Pancreas (tissue), 10 donors: ENCODE data around the gene TNPO1. TPM values are rescaled to one million over a fixed set of nuclear protein-coding genes. Genes with fewer than 3 reads are reported as not detected.
A peak's percentile ranks its signal among the peaks of the same experiment; 100 is the strongest.

Source experiments
- ATAC-seq, 4 donors: fragments of 200-7000 bp; cut with Tn5 transposase; one replicate each; pipeline versions ENCODE4 v1.8.0 to v1.9.1; 2020; ENCODE audit warnings: mild to moderate bottlenecking in 4 of 4, moderate library complexity in 4 of 4
- DNase-seq, 6 donors: peaks; one replicate each; pipeline ENCODE4 v3.0.0-alpha.2; 2020
- FAIRE-seq: peaks from 2 replicates; lab custom pipeline; 2012; peaks lifted over from hg19 to GRCh38; lab: Jason Lieb, UNC
- H3K27ac ChIP-seq, 4 donors: fragments of 200-600 bp; sonication (generic); 1 replicate in 3 of 4; 2 replicates in 1 of 4; pipeline versions ENCODE4 v1.5.0 to v1.8.0; 2020
- H3K27me3 ChIP-seq, 4 donors: fragments of 200-600 bp; one replicate each; pipeline ENCODE4 v1.8.0; 2021
- H3K36me3 ChIP-seq, 3 donors: fragments of 200-600 bp; sonication (generic) in 1 of 3; one replicate each; pipeline versions ENCODE4 v1.5.0 to v1.8.0; 2020 to 2021
- H3K4me1 ChIP-seq, 3 donors: fragments of 200-600 bp; one replicate each; pipeline ENCODE4 v1.8.0; 2021
- H3K4me3 ChIP-seq, 4 donors: fragments of 200-600 bp; sonication (generic) in 2 of 4; one replicate each; pipeline versions ENCODE4 v1.5.0 to v1.8.0; 2020 to 2021
- H3K9me3 ChIP-seq, 4 donors: fragments of 200-600 bp; one replicate each; pipeline ENCODE4 v1.8.0; 2021
- WGBS, 2 donors: extraction: QIAGEN DNeasy Blood & Tissue Kit; methylation state at CpG; one replicate each; pipeline ENCODE4 v1.1.7; 2013; 5-methylcytosine and 5-hydroxymethylcytosine counted together
- intact Hi-C, 3 donors: fragments of 100-400 bp; cut with DNase I; formaldehyde crosslinking; loops; one replicate each; pipeline versions ENCODE4 v1.11.1 to v1.14.2; 2022
- polyA plus RNA-seq, 2 donors: library from polyadenylated mRNA; stranded (reverse); fragments of 200-250 nt; gene quantifications; one replicate each; pipeline ENCODE4 v1.2.3, GENCODE V29; 2013
- total RNA-seq, 6 donors: library from RNA; stranded (reverse); fragmentation: NEBNext Ultra II Directional in 4 of 6; extraction: Animal tissue kit (Norgen Biotek cat#: 25700) in 4 of 6; gene quantifications; one replicate each; pipeline versions ENCODE4 v1.2.1 to v1.2.4, GENCODE V29; 2021 to 2023
- TF ChIP-seq, protein P1 (sequence below), 4 donors: fragments of 200-600 bp; sonication (generic) in 3 of 4; IDR thresholded peaks; one replicate each; pipeline versions ENCODE4 v1.5.0 to v1.8.0; 2021; ENCODE audit warnings: antibody characterized with exemption in 4 of 4
- donor health status: healthy with polysubstance abuse.
- donor health status: DM: no; HTN: no; CAD: no; lungs with moderate emphysema.
- donor health status: DM: no; HTN: no; CAD: no.
- donor health status: control.
- donor health status: control.
- donor health status: Bipolar disorder and iron deficiency.
- donor health status: DM: yes; HTN: yes; CAD: no.
- donor health status: DM: no; HTN: no; CAD: no.
- donor health status: DM: no; HTN: no; CAD: no.
- donor health status: DM: yes; HTN: yes; CAD: no.

Gene TNPO1
- total and polyA plus RNA-seq, 8 donors, result 5.5 to 58.9 (median 43.3) TPM

DNA sequence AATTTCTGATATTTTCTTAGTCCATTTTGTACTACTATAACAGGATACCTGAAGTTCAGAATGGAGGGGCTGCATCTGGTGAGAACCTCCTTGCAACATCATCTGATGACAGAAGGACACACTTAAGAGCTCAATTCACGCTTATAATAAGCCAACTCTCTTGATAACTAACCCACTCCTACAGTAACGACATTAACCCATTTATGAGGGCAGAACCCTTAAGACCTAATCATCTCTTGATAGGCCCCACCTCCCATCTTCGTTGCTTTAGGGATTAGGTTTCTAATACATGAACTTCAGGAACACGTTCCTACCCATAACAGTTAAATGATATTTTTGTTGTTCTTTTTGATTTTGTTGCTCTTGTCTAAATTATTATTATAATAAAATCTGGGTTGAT lies 69.4 kb downstream of the TNPO1 start:
- no peaks in the 10 kb centered on the region for H3K9me3 ChIP-seq
- no peak overlapping the region for H3K27ac ChIP-seq
- TF ChIP-seq, protein P1, sequence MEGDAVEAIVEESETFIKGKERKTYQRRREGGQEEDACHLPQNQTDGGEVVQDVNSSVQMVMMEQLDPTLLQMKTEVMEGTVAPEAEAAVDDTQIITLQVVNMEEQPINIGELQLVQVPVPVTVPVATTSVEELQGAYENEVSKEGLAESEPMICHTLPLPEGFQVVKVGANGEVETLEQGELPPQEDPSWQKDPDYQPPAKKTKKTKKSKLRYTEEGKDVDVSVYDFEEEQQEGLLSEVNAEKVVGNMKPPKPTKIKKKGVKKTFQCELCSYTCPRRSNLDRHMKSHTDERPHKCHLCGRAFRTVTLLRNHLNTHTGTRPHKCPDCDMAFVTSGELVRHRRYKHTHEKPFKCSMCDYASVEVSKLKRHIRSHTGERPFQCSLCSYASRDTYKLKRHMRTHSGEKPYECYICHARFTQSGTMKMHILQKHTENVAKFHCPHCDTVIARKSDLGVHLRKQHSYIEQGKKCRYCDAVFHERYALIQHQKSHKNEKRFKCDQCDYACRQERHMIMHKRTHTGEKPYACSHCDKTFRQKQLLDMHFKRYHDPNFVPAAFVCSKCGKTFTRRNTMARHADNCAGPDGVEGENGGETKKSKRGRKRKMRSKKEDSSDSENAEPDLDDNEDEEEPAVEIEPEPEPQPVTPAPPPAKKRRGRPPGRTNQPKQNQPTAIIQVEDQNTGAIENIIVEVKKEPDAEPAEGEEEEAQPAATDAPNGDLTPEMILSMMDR (IDR thresholded peaks at IDR 0.05), result no peak
- no peak for DNase-seq
- no peaks in the 10 kb centered on the region for H3K27me3 ChIP-seq
- no peak overlapping the region for H3K4me3 ChIP-seq
- intact Hi-C loops, result no loop called here
- no peaks in the 10 kb centered on the region for H3K4me1 ChIP-seq
- peaks cover 4 to 48% (median 32%) of the 10 kb centered on the region in 3 donors for H3K36me3 ChIP-seq
- no peak for FAIRE-seq
- ATAC-seq, result no peak
- 91 to 94% methylated on average over 4 of the region's 4 CpGs for WGBS, 2 donors

DNA sequence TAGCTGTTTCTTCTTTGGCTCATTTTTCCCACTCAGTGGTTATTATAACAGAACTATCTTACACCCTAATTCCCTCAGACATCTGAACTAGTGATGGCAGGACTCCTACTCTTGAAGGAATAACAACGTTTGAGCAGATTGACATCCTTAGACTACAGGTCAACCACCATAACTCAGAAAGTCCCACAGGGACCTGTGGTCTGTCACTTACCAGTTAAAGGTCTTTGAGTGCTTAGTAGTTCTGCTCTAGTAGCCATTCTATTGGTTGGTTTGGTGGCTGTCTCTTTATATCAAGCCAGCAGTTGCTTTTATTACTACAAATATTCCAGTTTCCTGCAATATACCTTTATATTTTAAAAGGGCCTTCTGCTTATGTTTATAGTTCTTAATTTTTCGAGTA lies 72.1 kb downstream of the TNPO1 start:
- no peak for ATAC-seq
- intact Hi-C loops, result no loop called here
- Histone ChIP-seq H3K4me3 (no peak overlapping the region), H3K4me1 (no peaks in the 10 kb centered on the region), H3K27me3 (no peaks in the 10 kb centered on the region), H3K27ac (no peak overlapping the region), H3K36me3 (peaks cover 4 to 53% (median 25%) of the 10 kb centered on the region in 3 donors), H3K9me3 (no peaks in the 10 kb centered on the region)
- no peak for FAIRE-seq
- WGBS, 2 donors, result 63 to 69% methylated on average over 2 of the region's 2 CpGs
- TF ChIP-seq, protein P1 (IDR thresholded peaks at IDR 0.05), result no peak
- no peak for DNase-seq

DNA sequence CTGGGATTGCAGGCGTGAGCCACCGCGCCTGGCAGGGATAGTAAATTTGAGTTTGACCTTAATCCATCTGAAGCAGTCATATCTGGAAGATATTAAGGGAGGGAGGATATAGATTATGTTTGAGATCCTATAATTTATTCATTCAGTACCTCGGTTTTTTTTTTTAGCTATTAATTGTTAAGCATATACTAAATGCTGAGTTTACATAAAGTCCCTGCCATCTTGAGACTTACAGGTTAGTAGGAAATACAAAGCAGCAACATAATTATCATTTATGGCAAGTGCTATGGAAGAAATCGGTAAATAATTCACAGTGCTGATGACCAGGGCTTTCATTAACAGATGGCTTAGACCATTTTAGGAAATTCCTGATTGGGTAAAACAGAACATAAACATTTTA lies 72.9 kb downstream of the TNPO1 start:
- TF ChIP-seq, protein P1 (IDR thresholded peaks at IDR 0.05), result no peak
- no peak for ATAC-seq
- no peak for FAIRE-seq
- 95 to 96% methylated on average over 5 of the region's 5 CpGs for WGBS, 2 donors
- Histone ChIP-seq H3K27me3 (no peaks in the 10 kb centered on the region), H3K4me3 (no peak overlapping the region), H3K27ac (no peak overlapping the region), H3K4me1 (no peaks in the 10 kb centered on the region), H3K36me3 (peaks cover 4 to 61% (median 25%) of the 10 kb centered on the region in 3 donors), H3K9me3 (no peaks in the 10 kb centered on the region)
- DNase-seq, result no peak
- intact Hi-C loops, result no loop called here

DNA sequence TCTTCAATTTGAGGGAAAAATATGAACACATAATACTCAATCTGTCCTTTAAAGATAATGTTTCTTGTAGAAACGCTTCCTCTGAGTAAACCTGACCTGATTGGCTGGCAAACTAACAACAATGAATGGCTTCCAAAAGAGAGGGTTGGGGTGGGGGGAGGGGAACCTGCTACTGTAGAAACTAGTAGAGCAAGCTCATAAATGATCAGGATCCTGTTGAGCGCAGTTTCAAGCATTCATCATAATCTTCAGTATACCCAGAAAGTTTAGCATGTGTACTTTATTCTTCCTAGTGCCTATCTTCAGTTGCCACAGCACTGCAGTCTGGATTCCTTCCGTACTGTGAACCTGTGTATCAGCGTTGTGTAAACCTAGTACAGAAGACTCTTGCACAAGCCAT lies 76.4 kb downstream of the TNPO1 start:
- intact Hi-C loops, result no loop called here
- H3K36me3 ChIP-seq, result peaks cover 2 to 77% (median 22%) of the 10 kb centered on the region in 3 donors

DNA sequence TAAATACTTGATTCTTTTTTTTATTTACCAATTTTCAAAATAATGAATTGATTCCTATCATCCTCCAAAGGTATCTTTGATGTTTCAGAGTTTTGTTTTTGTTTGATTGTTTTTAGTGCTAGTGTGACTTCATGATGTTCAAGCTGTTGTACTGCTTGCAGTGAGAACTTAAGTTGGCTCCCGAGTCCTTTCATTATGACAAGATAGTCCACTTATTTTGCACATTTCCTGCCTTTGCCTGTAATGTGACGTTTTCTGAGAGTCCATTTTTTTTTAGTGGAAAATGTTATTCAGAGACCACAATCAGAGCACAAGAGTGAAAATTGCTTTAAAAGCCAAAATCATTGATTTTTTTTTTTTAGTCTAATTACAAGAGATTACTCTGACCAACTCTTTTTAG lies 79.3 kb downstream of the TNPO1 start:
- ATAC-seq, result no peak
- Histone ChIP-seq H3K27me3 (no peaks in the 10 kb centered on the region), H3K36me3 (peaks cover 0 to 55% (median under 1%) of the 10 kb centered on the region in 3 donors), H3K4me1 (no peaks in the 10 kb centered on the region), H3K4me3 (no peak overlapping the region), H3K27ac (no peak overlapping the region), H3K9me3 (no peaks in the 10 kb centered on the region)
- WGBS, 2 donors, result 74 to 77% methylated on average over 2 of the region's 2 CpGs
- FAIRE-seq, result peak; percentile 59
- intact Hi-C loops, result no loop called here
- TF ChIP-seq, protein P1 (IDR thresholded peaks at IDR 0.05), result no peak
- no peak for DNase-seq

More for the DNA sequence above, 76.4 kb downstream of the TNPO1 start:
- no peak for ATAC-seq
- no peak for DNase-seq
- TF ChIP-seq, protein P1 (IDR thresholded peaks at IDR 0.05), result no peak
- H3K4me1 ChIP-seq, result no peaks in the 10 kb centered on the region
- WGBS, 2 donors, result 76 to 79% methylated on average over 4 of the region's 4 CpGs
- no peak for FAIRE-seq
- no peak overlapping the region for H3K27ac ChIP-seq
- no peaks in the 10 kb centered on the region for H3K9me3 ChIP-seq
- H3K27me3 ChIP-seq, result no peaks in the 10 kb centered on the region
- H3K4me3 ChIP-seq, result no peak overlapping the region
